OCI-LY1 (cell line): ENCODE measurements around the gene NR3C1.

Source experiments
- H2AFZ ChIP-seq: fragments of 200-600 bp; sonication (generic), shearing (Covaris generic); 2 replicates; pipeline ENCODE4 v1.6.0; 2014; ENCODE audit warnings: antibody characterized with exemption, mild to moderate bottlenecking, low read length
- H3F3A ChIP-seq: fragments of 200-600 bp; sonication (generic), shearing (Covaris generic); 2 replicates; pipeline ENCODE4 v1.6.0; 2014; ENCODE audit warnings: mild to moderate bottlenecking, antibody characterized with exemption, low read length, moderate library complexity; ENCODE audit not compliant: insufficient read depth
- H3K27ac ChIP-seq: fragments of 200-600 bp; sonication (generic); 2 replicates; pipeline ENCODE4 v1.5.1; 2014; ENCODE audit warnings: low read length, mixed run types, mild to moderate bottlenecking, low read depth; ENCODE audit not compliant: poor library complexity, severe bottlenecking
- H3K27me3 ChIP-seq: fragments of 200-600 bp; sonication (generic); 2 replicates; pipeline ENCODE4 v1.6.0; 2014; ENCODE audit warnings: antibody characterized with exemption, mild to moderate bottlenecking, low read length, moderate library complexity; ENCODE audit not compliant: insufficient read depth
- H3K36me3 ChIP-seq: fragments of 200-600 bp; sonication (generic); 2 replicates; pipeline ENCODE4 v1.6.1; 2014; ENCODE audit warnings: mild to moderate bottlenecking, antibody characterized with exemption, low read length, moderate library complexity, mixed read lengths; ENCODE audit not compliant: insufficient read depth
- H3K4me1 ChIP-seq: fragments of 200-600 bp; sonication (generic); 2 replicates; pipeline ENCODE4 v1.5.1; 2014; ENCODE audit warnings: mild to moderate bottlenecking, low read length, moderate library complexity; ENCODE audit not compliant: insufficient read depth, severe bottlenecking
- H3K4me2 ChIP-seq: fragments of 200-600 bp; sonication (generic), shearing (Covaris generic); 2 replicates; pipeline ENCODE4 v1.6.1; 2014; ENCODE audit warnings: low read length
- H3K4me3 ChIP-seq: fragments of 200-600 bp; sonication (generic); 2 replicates; pipeline ENCODE4 v1.5.1; 2014; ENCODE audit warnings: low read length, low read depth, mild to moderate bottlenecking, mixed read lengths; ENCODE audit not compliant: poor library complexity, severe bottlenecking
- H3K79me2 ChIP-seq: fragments of 200-600 bp; shearing (Covaris generic); 2 replicates; pipeline ENCODE4 v1.6.1; 2016; ENCODE audit warnings: mixed run types, low read length, mixed read lengths; ENCODE audit not compliant: insufficient read depth
- H3K9ac ChIP-seq: fragments of 200-600 bp; sonication (generic), shearing (Covaris generic); 2 replicates; pipeline ENCODE4 v1.6.1; 2014; ENCODE audit warnings: mild to moderate bottlenecking, low read length, mixed read lengths
- H3K9me2 ChIP-seq: fragments of 200-600 bp; sonication (generic), shearing (Covaris generic); 2 replicates; pipeline ENCODE4 v1.6.1; 2014; ENCODE audit warnings: low read depth, mild to moderate bottlenecking, low read length, mixed read lengths
- H3K9me3 ChIP-seq: fragments of 200-600 bp; shearing (Covaris generic); 2 replicates; pipeline ENCODE4 v1.6.1; 2014; ENCODE audit warnings: low read length, mixed read lengths
- H4K20me1 ChIP-seq: fragments of 200-600 bp; sonication (generic), shearing (Covaris generic); 2 replicates; pipeline ENCODE4 v1.6.0; 2016; ENCODE audit warnings: mild to moderate bottlenecking, low read length; ENCODE audit not compliant: insufficient read depth
- EZH2 ChIP-seq: fragments of 200-600 bp; sonication (generic), shearing (Covaris generic); IDR thresholded peaks from 2 replicates; pipeline ENCODE4 v1.8.0; 2017; ENCODE audit warnings: borderline replicate concordance, mixed run types, mild to moderate bottlenecking, antibody characterized with exemption, low read length, moderate library complexity, mixed read lengths
- TF ChIP-seq, protein P1 (sequence below): fragments of 200-600 bp; sonication (generic), shearing (Covaris generic); IDR thresholded peaks from 2 replicates; pipeline ENCODE4 v1.5.1; 2017; ENCODE audit warnings: mild to moderate bottlenecking, antibody characterized with exemption, low read length, moderate library complexity, mixed read lengths

NR3C1 gene

GRCh38 chr5:143284521-143284920 is 119.0 kb downstream of the NR3C1 start:
- Histone ChIP-seq H3K9ac (no peak overlapping the region), H3K79me2 (peaks cover 7% of the 10 kb centered on the region; the same call in 1 of the 2 replicates), H3K9me3 (no peaks in the 10 kb centered on the region), H3K4me3 (no peak overlapping the region), H4K20me1 (no peaks in the 10 kb centered on the region), H3K9me2 (no peaks in the 10 kb centered on the region), H3K27ac (no peak overlapping the region), H3K4me2 (no peak overlapping the region), H3K4me1 (peaks cover 6% of the 10 kb centered on the region), H3F3A (no peaks in the 10 kb centered on the region), H3K27me3 (no peaks in the 10 kb centered on the region), H2AFZ (no peak overlapping the region), H3K36me3 (peaks cover 85% of the 10 kb centered on the region)
- TF ChIP-seq EZH2, result no peak
- TF ChIP-seq, protein P1, sequence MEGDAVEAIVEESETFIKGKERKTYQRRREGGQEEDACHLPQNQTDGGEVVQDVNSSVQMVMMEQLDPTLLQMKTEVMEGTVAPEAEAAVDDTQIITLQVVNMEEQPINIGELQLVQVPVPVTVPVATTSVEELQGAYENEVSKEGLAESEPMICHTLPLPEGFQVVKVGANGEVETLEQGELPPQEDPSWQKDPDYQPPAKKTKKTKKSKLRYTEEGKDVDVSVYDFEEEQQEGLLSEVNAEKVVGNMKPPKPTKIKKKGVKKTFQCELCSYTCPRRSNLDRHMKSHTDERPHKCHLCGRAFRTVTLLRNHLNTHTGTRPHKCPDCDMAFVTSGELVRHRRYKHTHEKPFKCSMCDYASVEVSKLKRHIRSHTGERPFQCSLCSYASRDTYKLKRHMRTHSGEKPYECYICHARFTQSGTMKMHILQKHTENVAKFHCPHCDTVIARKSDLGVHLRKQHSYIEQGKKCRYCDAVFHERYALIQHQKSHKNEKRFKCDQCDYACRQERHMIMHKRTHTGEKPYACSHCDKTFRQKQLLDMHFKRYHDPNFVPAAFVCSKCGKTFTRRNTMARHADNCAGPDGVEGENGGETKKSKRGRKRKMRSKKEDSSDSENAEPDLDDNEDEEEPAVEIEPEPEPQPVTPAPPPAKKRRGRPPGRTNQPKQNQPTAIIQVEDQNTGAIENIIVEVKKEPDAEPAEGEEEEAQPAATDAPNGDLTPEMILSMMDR, result no peak

- H3K9ac ChIP-seq, result no peak overlapping the region
- H3K9me3 ChIP-seq, result no peaks in the 10 kb centered on the region
- no peak overlapping the region for H3K27ac ChIP-seq
- no peaks in the 10 kb centered on the region for H3K9me2 ChIP-seq
- TF ChIP-seq, protein P1, result no peak
- no peak for TF ChIP-seq EZH2
- H3K36me3 ChIP-seq, result peaks cover 85% of the 10 kb centered on the region
- H3F3A ChIP-seq, result no peaks in the 10 kb centered on the region
- H3K27me3 ChIP-seq, result no peaks in the 10 kb centered on the region
- H3K4me3 ChIP-seq, result no peak overlapping the region
- H4K20me1 ChIP-seq, result no peaks in the 10 kb centered on the region
- H2AFZ ChIP-seq, result no peak overlapping the region
- H3K79me2 ChIP-seq, result peaks cover 7% of the 10 kb centered on the region; the same call in 1 of the 2 replicates
- H3K4me1 ChIP-seq, result peaks cover 6% of the 10 kb centered on the region
- H3K4me2 ChIP-seq, result no peak overlapping the region
These were observed 119.5 kb downstream of the NR3C1 start for GRCh38 chr5:143284002-143284401.

DNA sequence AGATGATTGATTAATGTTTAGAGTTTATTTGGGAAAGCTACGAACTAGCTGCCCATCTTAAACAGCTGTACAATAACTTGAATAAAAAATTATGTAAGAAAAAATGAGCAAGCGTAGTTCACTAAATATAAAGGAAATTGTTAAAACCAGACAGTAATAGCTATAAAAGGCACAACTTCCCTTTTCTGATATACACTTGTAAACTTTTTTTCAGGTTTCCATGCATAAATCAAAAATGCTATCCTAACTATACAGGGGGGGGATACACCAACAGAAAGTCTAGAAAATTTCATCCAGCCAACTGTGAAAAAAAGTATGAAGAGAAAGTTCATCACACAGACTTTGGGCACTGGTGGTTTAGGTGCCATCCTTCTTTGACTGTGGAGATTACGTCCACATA is 122.3 kb downstream of the NR3C1 start:
- H3K27me3 ChIP-seq, result no peaks in the 10 kb centered on the region
- TF ChIP-seq EZH2, result no peak
- TF ChIP-seq, protein P1, result no peak
- H3K4me3 ChIP-seq, result no peak overlapping the region
- no peak overlapping the region for H3K9ac ChIP-seq
- H2AFZ ChIP-seq, result no peak overlapping the region
- no peaks in the 10 kb centered on the region for H3K9me3 ChIP-seq
- H4K20me1 ChIP-seq, result no peaks in the 10 kb centered on the region
- no peaks in the 10 kb centered on the region for H3K79me2 ChIP-seq
- peaks cover 82% of the 10 kb centered on the region for H3K36me3 ChIP-seq
- H3K4me1 ChIP-seq, result peaks cover 8% of the 10 kb centered on the region
- no peaks in the 10 kb centered on the region for H3F3A ChIP-seq
- no peak overlapping the region for H3K4me2 ChIP-seq
- H3K27ac ChIP-seq, result peak overlapping the region; percentile 12
- no peaks in the 10 kb centered on the region for H3K9me2 ChIP-seq
